Adipocyte (in vitro differentiated cells): ENCODE measurements around the gene NEUROD6.

Source experiments
- DNase-seq: peaks from one replicate; pipeline ENCODE4 v3.0.0-alpha.2; 2015; ENCODE audit warnings: low read depth
- H3K27me3 ChIP-seq: replicated peaks from 2 replicates; pipeline ENCODE4 v1.7.0; 2013; ENCODE audit warnings: mild to moderate bottlenecking, low read length, moderate library complexity; ENCODE audit not compliant: control insufficient read depth, insufficient read depth
- H3K36me3 ChIP-seq: 2 replicates; pipeline ENCODE4 v1.7.0; 2013; ENCODE audit warnings: low read length, mild to moderate bottlenecking, moderate library complexity; ENCODE audit not compliant: control insufficient read depth, insufficient read depth, severe bottlenecking
- H3K4me1 ChIP-seq: 2 replicates; pipeline ENCODE4 v1.7.0; 2013; ENCODE audit warnings: mild to moderate bottlenecking, low read length, moderate library complexity; ENCODE audit not compliant: control insufficient read depth, insufficient read depth
- H3K4me3 ChIP-seq: 2 replicates; pipeline ENCODE4 v1.7.0; 2013; ENCODE audit warnings: mild to moderate bottlenecking, low read length, moderate library complexity
- H3K9ac ChIP-seq: 2 replicates; pipeline ENCODE4 v1.7.0; 2013; ENCODE audit warnings: mild to moderate bottlenecking, low read length, moderate library complexity
- H3K9me3 ChIP-seq: 2 replicates; pipeline ENCODE4 v1.7.0; 2013; ENCODE audit warnings: mild to moderate bottlenecking, low read length, moderate library complexity; ENCODE audit not compliant: control insufficient read depth

Gene NEUROD6

DNA sequence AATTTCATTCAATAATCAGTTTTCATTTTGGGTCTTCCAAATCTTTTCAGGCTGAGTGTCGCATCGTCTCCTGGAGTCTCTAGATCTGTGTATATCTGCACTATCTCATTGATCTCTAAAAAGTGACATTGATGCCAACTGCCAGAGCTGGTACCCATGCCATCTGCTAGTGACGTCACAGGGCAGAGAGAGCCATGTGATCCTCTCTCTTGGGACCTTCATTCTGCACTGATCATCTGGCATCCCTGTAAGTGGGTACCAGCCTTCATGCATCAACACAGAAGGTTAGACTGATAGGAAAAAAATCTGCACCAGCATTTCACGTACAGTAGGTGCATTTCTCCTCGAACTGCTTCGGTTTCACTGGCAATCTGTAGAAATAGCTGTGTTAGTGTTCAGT, at the start of gene NEUROD6:
Gene NEUROD6, minus strand, starts transcription at position 124 of the 400 bp plus-strand sequence. CDS start 1,458 bp downstream, outside the sequence.
- no peak for DNase-seq
- no peak within 1 kb of the TSS for H3K4me3 ChIP-seq
- H3K27me3 ChIP-seq = peaks cover 50% of the 10 kb centered on the region
- no peaks in the 10 kb centered on the region for H3K36me3 ChIP-seq
- no peaks in the 10 kb centered on the region for H3K4me1 ChIP-seq
- no peaks in the 10 kb centered on the region for H3K9me3 ChIP-seq
- no peak within 1 kb of the TSS for H3K9ac ChIP-seq

DNA sequence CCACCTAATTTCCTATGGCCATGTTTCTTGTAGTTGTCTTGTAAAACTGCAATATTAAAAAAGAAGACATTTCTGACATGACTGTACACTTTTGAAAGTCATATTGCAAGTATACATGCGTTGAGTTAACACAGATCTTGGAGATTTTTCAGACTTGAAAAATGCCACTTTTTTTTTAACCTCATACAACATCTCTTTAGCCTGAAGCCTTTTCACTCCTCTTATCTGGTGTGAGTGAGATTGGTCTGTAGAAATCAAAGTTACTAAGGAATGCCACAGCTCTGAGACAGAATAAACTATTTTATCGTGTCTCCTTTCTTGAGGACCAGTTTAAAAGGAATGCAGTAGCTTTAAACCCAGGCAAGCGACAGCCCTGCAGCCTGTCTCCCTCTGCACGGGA, 43.9 kb upstream of the NEUROD6 start:
- H3K9ac ChIP-seq = no peak overlapping the region
- H3K36me3 ChIP-seq = no peaks in the 10 kb centered on the region
- H3K9me3 ChIP-seq = no peaks in the 10 kb centered on the region
- no peaks in the 10 kb centered on the region for H3K27me3 ChIP-seq
- H3K4me1 ChIP-seq = no peaks in the 10 kb centered on the region
- no peak for DNase-seq
- no peak overlapping the region for H3K4me3 ChIP-seq

DNA sequence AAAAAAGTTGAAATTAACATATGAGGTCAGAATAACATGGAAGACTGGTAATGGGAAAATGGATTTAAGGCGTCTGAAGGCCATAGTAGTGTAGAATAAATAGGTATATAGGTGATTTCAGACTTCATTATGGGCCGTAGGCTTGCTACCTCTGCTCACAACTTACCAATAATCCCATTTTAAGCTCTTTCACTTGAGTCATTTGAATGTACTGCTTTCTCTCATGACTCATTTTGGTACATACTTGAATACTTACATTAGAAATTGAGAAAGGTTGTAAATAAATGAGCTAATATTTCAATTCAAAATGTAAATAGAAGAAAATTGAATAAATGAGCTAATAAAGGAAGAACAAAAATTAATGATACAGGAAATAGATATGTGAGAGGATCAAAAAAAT, 42.2 kb upstream of the NEUROD6 start:
- H3K9me3 ChIP-seq = no peaks in the 10 kb centered on the region
- no peak overlapping the region for H3K9ac ChIP-seq
- DNase-seq = no peak
- H3K4me1 ChIP-seq = no peaks in the 10 kb centered on the region
- H3K4me3 ChIP-seq = no peak overlapping the region
- no peaks in the 10 kb centered on the region for H3K36me3 ChIP-seq
- no peaks in the 10 kb centered on the region for H3K27me3 ChIP-seq

DNA sequence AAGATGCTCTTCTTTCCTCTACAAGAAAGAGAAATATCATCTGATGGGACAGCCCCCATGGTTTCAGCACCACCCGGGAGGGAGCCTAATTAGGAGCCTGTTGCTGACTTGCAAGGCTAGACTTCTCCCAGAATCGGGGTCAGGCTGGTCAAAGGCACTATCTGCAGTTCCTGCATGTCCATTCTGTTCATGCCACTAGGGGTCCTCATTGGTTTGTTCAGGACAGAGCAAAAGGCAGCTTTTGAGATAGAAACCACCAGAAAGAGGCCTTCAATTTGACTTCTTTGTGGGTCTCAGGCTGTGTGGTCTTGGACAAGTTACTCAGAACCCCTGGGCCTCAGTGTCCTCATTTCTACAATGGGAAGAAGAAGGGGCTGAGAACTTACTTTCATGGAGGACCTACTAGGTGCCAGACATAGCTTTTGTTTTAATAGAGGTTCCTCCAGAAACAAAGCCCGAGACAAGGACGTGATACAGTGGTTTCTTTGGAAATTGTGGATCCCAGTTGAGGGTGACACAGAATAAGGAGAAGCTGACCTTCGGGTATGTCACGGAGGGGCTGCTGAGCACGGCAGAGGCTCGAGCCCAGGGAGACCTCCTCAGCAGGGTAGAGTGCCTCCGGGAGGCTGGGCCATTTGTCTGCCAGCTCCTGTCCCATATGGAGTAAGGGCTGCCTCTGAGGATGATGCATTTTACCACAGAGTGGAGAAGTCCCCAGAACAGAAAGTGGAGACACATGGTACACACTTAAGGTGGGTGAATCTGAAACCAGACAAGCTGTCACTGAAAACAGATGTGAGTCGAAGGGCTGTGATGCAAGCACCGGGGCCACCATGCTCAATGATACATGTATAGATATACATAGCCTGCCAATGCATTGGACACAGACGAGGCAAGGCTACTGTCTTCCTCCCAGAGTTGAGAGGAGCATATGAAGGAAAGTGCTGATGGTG, 33.1 kb upstream of the NEUROD6 start:
- no peaks in the 10 kb centered on the region for H3K36me3 ChIP-seq
- no peaks in the 10 kb centered on the region for H3K9me3 ChIP-seq
- peaks cover 48% of the 10 kb centered on the region for H3K27me3 ChIP-seq
- no peaks in the 10 kb centered on the region for H3K4me1 ChIP-seq
- peak; percentile 54 for DNase-seq
- no peak overlapping the region for H3K9ac ChIP-seq
- H3K4me3 ChIP-seq = no peak overlapping the region

DNA sequence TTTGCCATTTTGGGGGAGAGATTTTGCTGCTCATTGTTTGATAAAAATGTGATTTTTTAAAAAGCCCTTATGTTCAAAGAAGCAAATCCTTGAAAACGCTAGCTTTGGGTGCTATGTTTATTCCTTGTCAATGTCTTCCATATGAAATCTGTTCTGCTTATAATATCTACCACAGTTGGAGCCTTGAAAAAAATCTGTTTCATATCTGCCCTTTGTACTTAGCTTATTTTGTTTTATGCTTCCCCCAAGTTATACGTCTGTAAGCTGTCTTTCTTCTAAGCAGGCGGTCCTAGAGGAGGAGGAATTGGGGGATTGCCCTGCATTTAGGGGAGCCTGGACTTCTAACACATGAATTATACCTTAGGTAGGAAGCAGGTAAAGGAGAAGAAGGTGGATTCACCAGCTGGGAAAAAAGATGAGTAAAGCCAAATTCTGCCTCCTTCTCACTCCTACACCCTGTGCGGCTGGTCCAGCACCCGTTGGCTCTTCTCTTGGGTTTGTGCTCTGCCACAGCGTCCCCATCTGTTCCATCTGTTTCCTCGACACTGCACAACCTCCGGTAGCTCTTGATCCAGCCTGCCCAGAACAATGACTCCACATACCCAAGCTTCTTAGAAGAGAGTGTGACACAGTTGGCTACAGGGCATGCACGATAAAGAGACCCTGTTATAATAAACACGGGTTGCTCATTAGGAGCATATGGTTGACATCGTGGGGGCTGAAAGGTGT, 31.9 kb upstream of the NEUROD6 start:
- no peak for DNase-seq
- Histone ChIP-seq H3K27me3 (peaks cover 48% of the 10 kb centered on the region), H3K36me3 (no peaks in the 10 kb centered on the region), H3K9ac (no peak overlapping the region), H3K4me3 (no peak overlapping the region), H3K4me1 (no peaks in the 10 kb centered on the region), H3K9me3 (no peaks in the 10 kb centered on the region)

DNA sequence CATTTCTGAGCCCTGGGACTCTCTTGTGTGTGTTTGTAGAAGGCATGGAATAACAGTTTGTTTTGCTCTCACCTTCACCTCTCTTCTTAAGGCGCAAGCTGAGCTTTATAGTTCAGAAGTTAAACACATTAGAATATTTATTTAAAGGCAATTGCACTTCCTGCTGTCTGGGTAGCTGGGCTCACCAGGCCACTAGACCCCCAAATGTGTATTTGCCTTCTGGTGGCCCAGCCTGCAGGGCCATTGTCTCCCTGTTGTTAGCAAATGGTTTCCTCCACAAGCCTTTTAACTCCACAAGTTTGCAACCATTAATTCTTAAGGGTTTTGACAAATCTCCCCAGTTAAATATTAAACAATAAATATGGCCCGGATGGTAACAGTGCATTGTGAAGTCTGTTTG, 31.1 kb upstream of the NEUROD6 start:
- no peaks in the 10 kb centered on the region for H3K4me1 ChIP-seq
- no peak for DNase-seq
- peaks cover 48% of the 10 kb centered on the region for H3K27me3 ChIP-seq
- no peaks in the 10 kb centered on the region for H3K9me3 ChIP-seq
- no peaks in the 10 kb centered on the region for H3K36me3 ChIP-seq
- H3K9ac ChIP-seq = no peak overlapping the region
- no peak overlapping the region for H3K4me3 ChIP-seq

DNA sequence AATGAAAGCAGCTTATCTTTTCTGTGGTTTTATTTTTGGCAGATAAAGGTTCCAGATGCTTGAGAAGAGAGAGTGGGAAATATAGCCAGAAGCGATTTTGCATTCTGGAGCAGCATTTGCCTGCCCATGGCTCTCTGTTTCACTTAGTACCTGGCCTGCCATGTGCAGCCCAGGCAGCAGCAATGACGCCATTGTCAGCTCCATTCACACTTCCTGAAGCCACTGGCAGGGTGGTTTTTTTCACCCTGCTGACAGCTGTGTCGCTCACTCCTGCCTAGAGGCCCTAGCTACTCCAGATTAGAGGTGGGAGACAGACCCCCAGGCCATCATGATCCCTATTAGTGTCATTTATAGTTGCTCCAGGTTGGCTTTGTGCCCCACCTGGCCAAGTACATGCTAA, 30.1 kb upstream of the NEUROD6 start:
- DNase-seq = no peak
- H3K27me3 ChIP-seq = peaks cover 56% of the 10 kb centered on the region

DNA sequence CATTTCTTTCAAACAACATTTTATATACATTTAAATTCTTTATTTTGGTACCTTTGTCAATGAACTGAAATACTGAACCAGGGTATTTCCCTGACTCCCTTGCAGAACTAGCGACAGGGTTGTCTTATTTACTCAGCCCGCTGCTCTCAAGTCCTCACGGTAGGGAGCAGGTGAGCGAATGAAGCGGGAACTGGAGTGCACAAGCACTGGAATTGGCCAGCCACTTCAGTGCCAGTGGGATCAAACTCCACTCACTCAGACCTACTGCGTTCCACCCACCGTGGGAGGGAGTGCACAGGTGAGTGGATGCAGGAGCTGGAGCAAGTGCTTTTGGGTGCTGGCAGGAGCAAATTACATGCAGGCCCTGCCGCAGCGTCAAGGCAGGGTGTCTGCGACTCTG, 28.1 kb upstream of the NEUROD6 start:
- DNase-seq = no peak
- H3K9ac ChIP-seq = no peak overlapping the region
- H3K4me1 ChIP-seq = no peaks in the 10 kb centered on the region
- H3K27me3 ChIP-seq = peaks cover 56% of the 10 kb centered on the region
- H3K36me3 ChIP-seq = no peaks in the 10 kb centered on the region
- no peaks in the 10 kb centered on the region for H3K9me3 ChIP-seq
- no peak overlapping the region for H3K4me3 ChIP-seq

More for the DNA sequence above, 30.1 kb upstream of the NEUROD6 start:
- Histone ChIP-seq H3K4me3 (no peak overlapping the region), H3K9me3 (no peaks in the 10 kb centered on the region), H3K36me3 (no peaks in the 10 kb centered on the region), H3K9ac (no peak overlapping the region), H3K4me1 (no peaks in the 10 kb centered on the region)

DNA sequence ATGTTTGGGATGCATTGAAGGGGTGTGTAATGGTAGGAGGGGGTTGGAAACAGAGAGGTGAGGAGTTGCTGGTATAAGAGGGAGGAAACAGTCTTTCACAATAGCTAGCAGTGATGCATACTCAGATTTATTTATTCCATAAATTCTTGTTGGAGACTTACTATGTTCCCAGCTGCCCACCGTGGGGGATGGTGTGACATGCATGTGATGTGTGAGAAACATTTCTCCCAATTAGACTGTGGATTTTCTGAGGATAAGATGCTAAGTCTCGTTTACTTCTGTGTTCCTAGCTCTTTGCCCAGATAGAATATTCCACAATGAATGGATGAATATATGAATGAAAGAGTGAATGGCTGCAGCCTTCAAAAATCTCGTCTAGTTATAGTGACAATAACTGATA, 23.0 kb upstream of the NEUROD6 start:
- Histone ChIP-seq H3K4me3 (no peak overlapping the region), H3K9ac (no peak overlapping the region), H3K27me3 (peaks cover 23% of the 10 kb centered on the region), H3K9me3 (no peaks in the 10 kb centered on the region), H3K36me3 (no peaks in the 10 kb centered on the region), H3K4me1 (no peaks in the 10 kb centered on the region)
- DNase-seq = no peak

DNA sequence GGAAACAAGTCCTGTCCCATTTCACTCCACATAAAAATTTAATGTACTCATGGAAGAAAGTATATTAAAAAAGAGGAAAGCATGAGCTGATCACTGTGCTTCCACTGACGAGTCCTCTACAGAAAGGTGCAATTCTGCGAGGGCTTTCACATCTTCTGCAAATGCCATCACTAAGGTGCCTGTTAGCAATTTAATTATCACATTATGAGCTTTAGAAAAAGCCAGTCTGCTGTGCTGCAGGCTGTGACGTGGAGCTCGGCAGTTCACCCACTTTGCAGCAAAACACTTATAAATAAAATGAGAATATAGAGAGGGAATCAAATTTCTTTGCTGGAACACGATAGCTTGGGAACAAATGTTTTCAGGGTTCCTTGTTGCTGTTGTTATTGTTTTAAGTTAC, 22.5 kb upstream of the NEUROD6 start:
- H3K9ac ChIP-seq = no peak overlapping the region
- H3K36me3 ChIP-seq = no peaks in the 10 kb centered on the region
- H3K27me3 ChIP-seq = peaks cover 23% of the 10 kb centered on the region
- no peak for DNase-seq
- H3K4me3 ChIP-seq = no peak overlapping the region
- H3K4me1 ChIP-seq = no peaks in the 10 kb centered on the region
- H3K9me3 ChIP-seq = no peaks in the 10 kb centered on the region

DNA sequence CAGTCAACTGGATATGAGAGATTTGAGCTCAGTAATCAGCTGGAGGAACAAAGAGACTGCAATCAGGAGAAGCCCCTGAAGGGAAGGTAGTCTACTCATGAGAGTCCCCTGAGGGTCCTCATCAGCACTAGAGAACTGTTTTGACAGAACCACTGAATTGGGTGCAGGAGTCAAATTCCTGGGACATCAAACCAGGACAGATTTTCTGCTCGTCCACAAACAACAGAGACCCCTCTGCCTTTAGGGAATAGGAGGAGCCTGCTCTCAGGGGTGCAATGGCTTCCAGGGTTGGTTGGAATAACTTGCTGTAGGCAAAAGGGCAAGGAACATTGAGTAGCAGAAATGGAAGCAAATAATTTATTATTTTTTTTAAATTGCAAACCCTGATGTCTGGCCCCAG, 21.9 kb upstream of the NEUROD6 start:
- no peaks in the 10 kb centered on the region for H3K4me1 ChIP-seq
- no peak for DNase-seq
- no peaks in the 10 kb centered on the region for H3K36me3 ChIP-seq
- peaks cover 23% of the 10 kb centered on the region for H3K27me3 ChIP-seq
- no peaks in the 10 kb centered on the region for H3K9me3 ChIP-seq
- no peak overlapping the region for H3K4me3 ChIP-seq
- no peak overlapping the region for H3K9ac ChIP-seq
